ENCODE measurements around the gene ALKBH6.

ALKBH6 gene

DNA sequence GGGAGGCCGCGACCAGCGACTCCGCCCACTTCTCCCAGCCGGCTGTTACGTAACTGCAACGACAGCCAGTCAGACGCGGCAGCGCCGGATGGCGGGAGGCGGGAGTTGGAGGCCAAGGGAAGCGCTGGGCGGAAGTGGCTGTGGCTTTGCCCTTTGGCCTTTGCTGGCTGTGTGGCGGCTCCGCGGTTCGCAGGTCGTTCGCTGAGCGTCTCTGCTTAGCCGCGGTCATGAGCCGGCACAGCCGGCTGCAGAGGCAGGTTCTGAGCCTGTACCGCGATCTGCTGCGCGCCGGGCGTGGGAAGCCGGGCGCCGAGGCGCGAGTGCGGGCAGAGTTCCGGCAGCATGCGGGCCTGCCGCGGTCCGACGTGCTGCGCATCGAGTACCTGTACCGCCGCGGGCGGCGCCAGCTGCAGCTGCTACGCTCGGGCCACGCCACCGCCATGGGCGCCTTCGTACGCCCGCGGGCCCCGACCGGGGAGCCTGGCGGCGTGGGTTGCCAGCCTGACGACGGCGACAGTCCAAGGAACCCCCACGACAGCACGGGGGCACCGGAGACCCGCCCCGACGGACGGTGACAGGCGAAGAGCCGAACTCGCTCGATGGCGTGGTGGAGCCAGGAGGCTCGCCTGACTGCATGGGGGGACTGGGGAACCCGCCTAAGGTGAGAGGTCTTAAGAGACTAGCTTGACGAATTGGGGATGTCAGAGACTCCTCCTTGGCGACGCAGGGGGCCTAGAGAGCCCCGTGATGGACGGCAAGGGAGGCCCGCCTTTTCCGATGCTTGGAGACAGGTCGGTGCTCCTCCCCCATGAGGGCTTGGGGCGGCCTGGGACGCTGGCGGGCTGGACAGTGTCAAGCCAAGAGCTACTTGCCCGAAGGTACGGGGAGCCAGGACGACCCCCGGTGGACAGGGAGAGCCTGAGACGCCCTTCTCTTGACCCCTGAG lies 18.7 kb downstream of the ALKBH6 start, which contains the start of gene SDHAF1:
Gene SDHAF1 (plus strand): TSS at position 141 of the 946 bp plus-strand sequence. CDS start 87 bp downstream, at position 228.
- DNase-seq (ENCODE audit: extremely low read depth, low read depth): peak; percentile 74
- no peak for TF ChIP-seq CTCF (IDR thresholded peaks at IDR 0.05; ENCODE audit: low read depth, low read length)

DNA sequence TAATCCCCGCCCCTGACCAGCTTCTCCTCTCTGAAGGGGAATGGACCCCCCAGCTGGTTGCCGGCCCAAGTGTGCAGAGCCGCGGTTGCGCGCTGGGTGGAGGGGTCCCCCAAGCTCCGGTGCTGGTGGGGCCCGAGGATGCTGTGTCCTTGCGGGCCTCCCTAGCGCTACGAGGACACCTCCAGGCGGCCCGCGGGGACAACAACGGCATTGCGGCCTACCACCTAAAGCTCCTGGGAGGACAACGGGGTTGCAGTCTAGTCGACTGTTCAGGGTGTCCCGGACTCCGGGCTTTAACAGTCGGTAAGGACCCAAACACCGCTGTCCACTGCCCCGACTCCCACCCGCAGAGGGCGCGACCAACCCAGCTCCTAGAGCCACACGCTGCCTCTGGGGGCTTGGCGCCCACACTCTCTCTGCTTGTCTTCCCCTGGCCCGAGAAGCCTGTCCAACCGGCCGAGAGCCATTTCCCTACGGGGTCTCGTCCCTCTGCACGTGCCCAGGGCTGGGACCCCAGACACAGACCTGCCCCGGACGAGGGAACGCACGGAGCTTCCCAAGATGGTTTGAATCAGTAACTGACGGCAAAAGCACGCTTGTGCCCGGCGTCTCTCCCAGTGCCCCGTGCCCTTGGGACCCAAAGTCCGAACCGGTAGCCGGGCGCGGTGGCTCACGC lies 20.0 kb downstream of the ALKBH6 start:
- TF ChIP-seq CTCF (IDR thresholded peaks at IDR 0.05; ENCODE audit: low read depth, low read length): no peak; the same call in 1 of the 2 replicates
- no peak for DNase-seq (ENCODE audit: extremely low read depth, low read depth)

- TF ChIP-seq CTCF (IDR thresholded peaks at IDR 0.05; ENCODE audit: low read depth, low read length): no peak
These were observed 20.9 kb downstream of the ALKBH6 start for GRCh38 chr19:35992907-35993765.

GRCh38 chr19:35991731-35992450 lies 22.1 kb downstream of the ALKBH6 start:
- no peak for DNase-seq (ENCODE audit: extremely low read depth, low read depth)
- no peak for TF ChIP-seq CTCF (IDR thresholded peaks at IDR 0.05; ENCODE audit: low read depth, low read length)

More at GRCh38 chr19:35992907-35993765, 20.9 kb downstream of the ALKBH6 start:
- no peak for DNase-seq (ENCODE audit: extremely low read depth, low read depth)

DNA sequence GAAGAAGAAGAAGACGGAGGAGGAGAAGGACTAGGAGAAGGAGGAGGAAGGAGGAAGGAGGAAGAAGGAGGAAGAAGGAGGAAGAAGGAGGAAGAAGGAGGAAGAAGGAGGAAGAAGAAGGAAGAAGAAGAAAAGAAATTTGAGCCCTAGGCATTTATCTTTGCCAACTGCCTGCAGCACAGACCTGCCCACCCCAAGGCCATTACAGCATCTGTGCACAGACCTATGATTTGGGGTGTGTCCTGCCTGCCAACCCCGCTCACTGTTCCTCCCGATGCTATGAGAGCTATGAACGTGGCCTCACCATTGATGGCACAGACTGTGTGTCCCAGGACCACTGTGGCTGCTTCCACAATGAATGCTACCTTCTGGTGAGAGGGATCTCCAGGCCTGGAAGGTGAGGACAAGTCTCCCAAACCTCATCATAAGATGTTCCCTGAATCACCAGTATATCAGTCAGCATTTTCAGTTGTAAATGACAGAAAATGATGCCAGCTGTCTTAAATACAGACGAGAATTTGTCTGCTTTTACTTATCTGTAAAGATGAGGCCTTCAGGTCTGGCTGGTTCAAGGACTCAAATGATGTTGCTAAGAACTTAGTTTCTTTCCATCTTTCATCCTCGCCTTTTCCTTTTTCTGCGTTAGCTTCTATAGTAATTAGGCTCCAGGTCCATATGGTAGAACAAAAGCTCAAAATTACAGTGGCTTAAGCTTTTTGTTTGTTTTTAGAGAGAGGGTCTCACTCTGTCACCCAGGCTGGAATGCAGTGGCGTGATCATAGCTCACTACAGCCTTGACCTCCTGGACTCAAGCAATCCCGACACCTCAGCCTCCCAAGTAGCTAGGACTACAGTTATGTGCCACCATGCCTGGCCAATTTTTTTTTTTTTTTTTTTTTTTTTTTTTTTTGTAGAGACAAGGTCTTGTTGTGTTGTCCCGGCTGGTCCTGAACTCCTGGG lies 23.0 kb downstream of the ALKBH6 start:
- no peak for DNase-seq (ENCODE audit: extremely low read depth, low read depth)
- TF ChIP-seq CTCF (IDR thresholded peaks at IDR 0.05; ENCODE audit: low read depth, low read length): no peak

DNA sequence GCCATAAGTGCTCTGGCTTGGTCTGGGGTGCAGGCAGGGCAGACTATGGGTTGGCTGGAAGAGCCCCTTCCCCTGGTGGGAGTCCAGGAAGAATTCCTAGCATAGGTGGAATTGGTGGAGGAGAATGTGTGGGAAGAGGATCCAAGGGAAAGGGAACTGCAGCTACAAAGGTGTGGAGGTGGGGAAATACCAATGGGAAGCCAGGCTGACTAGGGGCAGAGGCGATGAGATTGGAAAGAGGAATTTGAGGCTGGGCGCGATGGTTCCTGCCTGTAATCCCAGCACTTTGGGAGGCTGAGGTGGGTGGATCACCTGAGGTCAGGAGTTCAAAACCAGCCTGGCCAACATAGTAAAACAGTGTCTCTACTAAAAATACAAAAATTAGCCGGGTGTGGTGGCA lies 23.9 kb downstream of the ALKBH6 start:
- TF ChIP-seq CTCF (IDR thresholded peaks at IDR 0.05; ENCODE audit: low read depth, low read length): no peak
- no peak for DNase-seq (ENCODE audit: extremely low read depth, low read depth)
